ENCODE results near the gene ANKRD53. TPM values are rescaled to one million over a fixed set of nuclear protein-coding genes. Genes with fewer than 3 reads are reported as not detected.

ANKRD53 gene
- 0.14 TPM in 1 of 2 replicates, not detected in the other for total RNA-seq (2014; rRNA removed; shearing (Covaris generic); ENCODE audit: low replicate concordance)

GRCh38 chr2:70978341-70979179 is at the start of gene ANKRD53:
ANKRD53 (plus strand) TSS chr2:70978630; CDS start chr2:70978646, 16 bp downstream.
- Histone ChIP-seq H3K9me2 (replicated peaks; ENCODE audit: insufficient read depth, low read length) (no peaks in the 10 kb centered on the region), H3K4me2 (ENCODE audit: low read depth, low read length, poor library complexity, severe bottlenecking) (peak within 1 kb of the TSS; percentile 74), H3K36me3 (ENCODE audit: insufficient read depth, low read length) (no peaks in the 10 kb centered on the region), H3K9me3 (ENCODE audit: low read length) (no peaks in the 10 kb centered on the region), H2AFZ (ENCODE audit: low read length) (peak within 1 kb of the TSS; percentile 96), H3K4me1 (ENCODE audit: low read length) (peaks cover 11% of the 10 kb centered on the region), H3K9ac (ENCODE audit: low read length) (peak within 1 kb of the TSS; percentile 61), H3K79me2 (ENCODE audit: low read length) (no peaks in the 10 kb centered on the region), H3K27me3 (ENCODE audit: low read length) (no peaks in the 10 kb centered on the region), H4K20me1 (ENCODE audit: insufficient read depth, low read depth, low read length) (no peaks in the 10 kb centered on the region), H3K27ac (ENCODE audit: low read length) (no peak within 1 kb of the TSS), H3K4me3 (ENCODE audit: low read length) (peak within 1 kb of the TSS; percentile 66)
- no peak for DNase-seq

- Histone ChIP-seq H3K4me3 (ENCODE audit: low read length) (no peak overlapping the region), H3K4me2 (ENCODE audit: low read depth, low read length, poor library complexity, severe bottlenecking) (no peak overlapping the region), H4K20me1 (ENCODE audit: insufficient read depth, low read depth, low read length) (no peaks in the 10 kb centered on the region), H3K27me3 (ENCODE audit: low read length) (no peaks in the 10 kb centered on the region), H3K9me3 (ENCODE audit: low read length) (no peaks in the 10 kb centered on the region), H2AFZ (ENCODE audit: low read length) (no peak overlapping the region), H3K36me3 (ENCODE audit: insufficient read depth, low read length) (no peaks in the 10 kb centered on the region), H3K4me1 (ENCODE audit: low read length) (peaks cover 6% of the 10 kb centered on the region), H3K9me2 (replicated peaks; ENCODE audit: insufficient read depth, low read length) (no peaks in the 10 kb centered on the region), H3K9ac (ENCODE audit: low read length) (no peak overlapping the region), H3K79me2 (ENCODE audit: low read length) (no peaks in the 10 kb centered on the region), H3K27ac (ENCODE audit: low read length) (no peak overlapping the region)
- DNase-seq = peak; percentile 52
Measured at GRCh38 chr2:70930371-70931329, 47.8 kb upstream of the ANKRD53 start.

- Histone ChIP-seq H3K4me3 (ENCODE audit: low read length) (no peak overlapping the region), H3K9me3 (ENCODE audit: low read length) (no peaks in the 10 kb centered on the region), H3K4me2 (ENCODE audit: low read depth, low read length, poor library complexity, severe bottlenecking) (no peak overlapping the region), H3K36me3 (ENCODE audit: insufficient read depth, low read length) (no peaks in the 10 kb centered on the region), H3K4me1 (ENCODE audit: low read length) (peaks cover 6% of the 10 kb centered on the region), H3K27ac (ENCODE audit: low read length) (no peak overlapping the region), H3K27me3 (ENCODE audit: low read length) (no peaks in the 10 kb centered on the region), H3K79me2 (ENCODE audit: low read length) (no peaks in the 10 kb centered on the region), H3K9me2 (replicated peaks; ENCODE audit: insufficient read depth, low read length) (no peaks in the 10 kb centered on the region), H4K20me1 (ENCODE audit: insufficient read depth, low read depth, low read length) (no peaks in the 10 kb centered on the region), H3K9ac (ENCODE audit: low read length) (no peak overlapping the region), H2AFZ (ENCODE audit: low read length) (no peak overlapping the region)
- no peak for DNase-seq
Measured at GRCh38 chr2:70931376-70932000, 46.9 kb upstream of the ANKRD53 start.

GRCh38 chr2:70932631-70933230 is 45.7 kb upstream of the ANKRD53 start:
- Histone ChIP-seq H3K79me2 (ENCODE audit: low read length) (no peaks in the 10 kb centered on the region), H3K36me3 (ENCODE audit: insufficient read depth, low read length) (no peaks in the 10 kb centered on the region), H3K9me3 (ENCODE audit: low read length) (no peaks in the 10 kb centered on the region), H3K4me3 (ENCODE audit: low read length) (no peak overlapping the region), H3K27me3 (ENCODE audit: low read length) (no peaks in the 10 kb centered on the region), H3K4me2 (ENCODE audit: low read depth, low read length, poor library complexity, severe bottlenecking) (no peak overlapping the region), H3K4me1 (ENCODE audit: low read length) (peaks cover 6% of the 10 kb centered on the region), H3K9ac (ENCODE audit: low read length) (no peak overlapping the region), H4K20me1 (ENCODE audit: insufficient read depth, low read depth, low read length) (no peaks in the 10 kb centered on the region), H3K9me2 (replicated peaks; ENCODE audit: insufficient read depth, low read length) (no peaks in the 10 kb centered on the region), H3K27ac (ENCODE audit: low read length) (no peak overlapping the region), H2AFZ (ENCODE audit: low read length) (no peak overlapping the region)
- no peak for DNase-seq

GRCh38 chr2:70934981-70935380 is 43.4 kb upstream of the ANKRD53 start:
- H3K27me3 ChIP-seq (ENCODE audit: low read length) = no peaks in the 10 kb centered on the region
- H3K9ac ChIP-seq (ENCODE audit: low read length) = no peak overlapping the region
- no peak overlapping the region for H3K27ac ChIP-seq (ENCODE audit: low read length)
- H3K9me2 ChIP-seq (replicated peaks; ENCODE audit: insufficient read depth, low read length) = no peaks in the 10 kb centered on the region
- no peaks in the 10 kb centered on the region for H3K36me3 ChIP-seq (ENCODE audit: insufficient read depth, low read length)
- H3K4me2 ChIP-seq (ENCODE audit: low read depth, low read length, poor library complexity, severe bottlenecking) = no peak overlapping the region
- H3K9me3 ChIP-seq (ENCODE audit: low read length) = no peaks in the 10 kb centered on the region
- H3K79me2 ChIP-seq (ENCODE audit: low read length) = no peaks in the 10 kb centered on the region
- H3K4me1 ChIP-seq (ENCODE audit: low read length) = peaks cover 6% of the 10 kb centered on the region
- no peak overlapping the region for H3K4me3 ChIP-seq (ENCODE audit: low read length)
- no peak for DNase-seq
- H2AFZ ChIP-seq (ENCODE audit: low read length) = no peak overlapping the region
- no peaks in the 10 kb centered on the region for H4K20me1 ChIP-seq (ENCODE audit: insufficient read depth, low read depth, low read length)

- H3K4me2 ChIP-seq (ENCODE audit: low read depth, low read length, poor library complexity, severe bottlenecking) = no peak within 1 kb of the TSS
- H3K4me1 ChIP-seq (ENCODE audit: low read length) = peaks cover 6% of the 10 kb centered on the region
- H3K9ac ChIP-seq (ENCODE audit: low read length) = no peak within 1 kb of the TSS
- no peaks in the 10 kb centered on the region for H3K9me3 ChIP-seq (ENCODE audit: low read length)
- DNase-seq = no peak
- H3K27ac ChIP-seq (ENCODE audit: low read length) = no peak within 1 kb of the TSS
- no peaks in the 10 kb centered on the region for H3K9me2 ChIP-seq (replicated peaks; ENCODE audit: insufficient read depth, low read length)
- no peak within 1 kb of the TSS for H2AFZ ChIP-seq (ENCODE audit: low read length)
- H3K27me3 ChIP-seq (ENCODE audit: low read length) = no peaks in the 10 kb centered on the region
- no peak within 1 kb of the TSS for H3K4me3 ChIP-seq (ENCODE audit: low read length)
- H4K20me1 ChIP-seq (ENCODE audit: insufficient read depth, low read depth, low read length) = no peaks in the 10 kb centered on the region
- no peaks in the 10 kb centered on the region for H3K36me3 ChIP-seq (ENCODE audit: insufficient read depth, low read length)
- H3K79me2 ChIP-seq (ENCODE audit: low read length) = no peaks in the 10 kb centered on the region
Measured at GRCh38 chr2:70935468-70936164, 42.8 kb upstream of the ANKRD53 start, which contains the start of gene ATP6V1B1. ATP6V1B1 (plus strand) TSS chr2:70935900; CDS start chr2:70935955, 55 bp downstream.

- Histone ChIP-seq H3K9ac (ENCODE audit: low read length) (no peak overlapping the region), H3K27me3 (ENCODE audit: low read length) (no peaks in the 10 kb centered on the region), H2AFZ (ENCODE audit: low read length) (no peak overlapping the region), H3K4me1 (ENCODE audit: low read length) (no peaks in the 10 kb centered on the region), H4K20me1 (ENCODE audit: insufficient read depth, low read depth, low read length) (no peaks in the 10 kb centered on the region), H3K4me2 (ENCODE audit: low read depth, low read length, poor library complexity, severe bottlenecking) (no peak overlapping the region), H3K4me3 (ENCODE audit: low read length) (no peak overlapping the region), H3K9me2 (replicated peaks; ENCODE audit: insufficient read depth, low read length) (no peaks in the 10 kb centered on the region), H3K9me3 (ENCODE audit: low read length) (no peaks in the 10 kb centered on the region), H3K36me3 (ENCODE audit: insufficient read depth, low read length) (no peaks in the 10 kb centered on the region), H3K27ac (ENCODE audit: low read length) (no peak overlapping the region), H3K79me2 (ENCODE audit: low read length) (no peaks in the 10 kb centered on the region)
- no peak for DNase-seq
Measured at GRCh38 chr2:70936165-70936978, 42.1 kb upstream of the ANKRD53 start.

Measured in Karpas-422 (cell line).